Measurements from ENCODE around the gene RAP1A.
A peak's percentile ranks its signal among the peaks of the same experiment; 100 is the strongest.

The RAP1A gene

GRCh38 chr1:111719674-111720132, 100.1 kb downstream of the RAP1A start:
- no peak for DNase-seq (ENCODE audit: low spot score)

GRCh38 chr1:111720274-111720976, 100.8 kb downstream of the RAP1A start:
- DNase-seq (ENCODE audit: low spot score), result no peak

GRCh38 chr1:111720977-111721786, 101.6 kb downstream of the RAP1A start:
- no peak for DNase-seq (ENCODE audit: low spot score)

GRCh38 chr1:111723091-111723806, 103.7 kb downstream of the RAP1A start:
- DNase-seq (ENCODE audit: low spot score), result no peak

GRCh38 chr1:111723871-111724270, 104.3 kb downstream of the RAP1A start:
- no peak for DNase-seq (ENCODE audit: low spot score)

- DNase-seq (ENCODE audit: low spot score), result no peak
Measured at GRCh38 chr1:111725192-111725591, 105.6 kb downstream of the RAP1A start.

GRCh38 chr1:111727056-111727455, 107.5 kb downstream of the RAP1A start:
- no peak for DNase-seq (ENCODE audit: low spot score)

GRCh38 chr1:111729271-111729921, 109.8 kb downstream of the RAP1A start:
- DNase-seq (ENCODE audit: low spot score), result no peak

GRCh38 chr1:111729946-111730681, 110.5 kb downstream of the RAP1A start:
- DNase-seq (ENCODE audit: low spot score), result no peak

- DNase-seq (ENCODE audit: low spot score), result no peak
Measured at GRCh38 chr1:111730706-111731105, 111.1 kb downstream of the RAP1A start.

- no peak for DNase-seq (ENCODE audit: low spot score)
Measured at GRCh38 chr1:111731956-111732355, 112.4 kb downstream of the RAP1A start.

- DNase-seq (ENCODE audit: low spot score), result no peak
Measured at GRCh38 chr1:111732718-111733117, 113.1 kb downstream of the RAP1A start.

- peak; percentile 80 for DNase-seq (ENCODE audit: low spot score)
Measured at GRCh38 chr1:111733183-111733991, 113.8 kb downstream of the RAP1A start.

GRCh38 chr1:111733992-111734341, 114.4 kb downstream of the RAP1A start:
- DNase-seq (ENCODE audit: low spot score), result no peak

GRCh38 chr1:111734426-111734825, 114.8 kb downstream of the RAP1A start:
- DNase-seq (ENCODE audit: low spot score), result no peak

GRCh38 chr1:111734856-111735255, 115.3 kb downstream of the RAP1A start:
- no peak for DNase-seq (ENCODE audit: low spot score)

- no peak for DNase-seq (ENCODE audit: low spot score)
Measured at GRCh38 chr1:111735321-111735720, 115.7 kb downstream of the RAP1A start.

GRCh38 chr1:111735858-111736544, 116.4 kb downstream of the RAP1A start:
- DNase-seq (ENCODE audit: low spot score), result no peak

GRCh38 chr1:111736548-111737215, 117.1 kb downstream of the RAP1A start:
- no peak for DNase-seq (ENCODE audit: low spot score)
